GM21576 (cell line): Measurements from ENCODE around the gene BPIFA1.

Experiments used
- ATAC-seq: cut with Tn5 transposase; IDR thresholded peaks from one replicate; pipeline ENCODE4 v1.9.1; 2021; ENCODE audit warnings: mild to moderate bottlenecking, moderate library complexity; ENCODE audit not compliant: unreplicated experiment

The BPIFA1 gene

GRCh38 chr20:33239979-33240736, 4.4 kb downstream of the BPIFA1 start:
- no peak for ATAC-seq

DNA sequence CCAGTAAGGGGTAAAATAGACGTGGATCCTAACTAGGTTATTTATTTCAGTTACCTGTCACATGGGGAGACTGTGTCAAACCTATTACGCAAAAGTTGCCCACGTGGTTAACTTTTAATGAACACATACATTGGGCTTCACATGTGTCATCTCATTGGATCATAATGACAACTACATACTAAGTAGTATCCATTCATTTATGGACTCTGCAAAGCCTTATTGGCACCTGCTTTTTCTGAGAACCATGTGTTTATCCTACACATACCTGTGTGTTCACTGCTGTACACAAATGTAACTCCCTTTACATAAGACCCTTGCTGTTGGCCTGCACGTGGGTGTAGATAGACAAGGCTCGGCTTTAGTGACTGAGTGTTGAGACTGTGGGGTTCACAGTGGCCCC, 5.1 kb downstream of the BPIFA1 start:
- ATAC-seq = no peak

GRCh38 chr20:33242319-33243100, 6.7 kb downstream of the BPIFA1 start:
- no peak for ATAC-seq

- ATAC-seq = no peak
Observed at GRCh38 chr20:33246077-33246476, 10.3 kb downstream of the BPIFA1 start.

DNA sequence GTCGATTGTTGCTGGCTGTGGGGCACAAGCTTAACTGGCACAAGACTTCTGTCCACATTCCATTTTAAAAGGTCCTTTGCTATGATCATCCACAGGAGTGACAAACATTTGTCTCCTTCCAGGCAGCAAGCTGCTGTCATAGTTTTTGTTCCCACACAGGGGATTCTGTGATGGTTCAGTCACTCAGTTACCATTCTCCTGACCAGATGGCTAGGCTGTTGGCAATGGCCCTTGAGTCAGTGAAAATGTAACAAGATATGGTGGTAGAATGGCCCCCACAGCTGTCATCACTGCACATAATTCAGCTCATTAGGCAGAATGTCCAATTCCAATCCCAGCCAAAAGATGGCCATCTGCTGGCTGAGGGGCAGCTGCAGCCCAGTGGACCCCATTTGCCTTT, 13.7 kb downstream of the BPIFA1 start:
- no peak for ATAC-seq

DNA sequence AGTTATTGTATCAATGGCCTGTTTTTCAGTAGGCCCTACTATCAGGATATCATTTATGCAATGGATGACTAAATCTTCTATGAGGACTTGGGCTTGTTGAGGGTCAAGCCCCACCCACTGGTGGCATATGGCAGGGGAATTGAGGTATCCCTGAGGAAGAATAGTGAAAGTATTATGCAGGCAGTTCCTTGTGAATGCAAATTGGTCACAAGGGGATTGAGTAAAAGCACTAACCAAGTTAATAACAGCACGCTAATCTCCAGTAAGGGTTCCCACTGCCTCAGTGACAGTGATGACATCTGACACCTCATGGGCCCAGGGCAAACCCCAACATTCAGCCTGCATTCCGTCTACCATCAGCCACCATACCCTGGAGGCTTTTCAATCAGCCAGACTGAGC, 14.9 kb downstream of the BPIFA1 start:
- no peak for ATAC-seq

DNA sequence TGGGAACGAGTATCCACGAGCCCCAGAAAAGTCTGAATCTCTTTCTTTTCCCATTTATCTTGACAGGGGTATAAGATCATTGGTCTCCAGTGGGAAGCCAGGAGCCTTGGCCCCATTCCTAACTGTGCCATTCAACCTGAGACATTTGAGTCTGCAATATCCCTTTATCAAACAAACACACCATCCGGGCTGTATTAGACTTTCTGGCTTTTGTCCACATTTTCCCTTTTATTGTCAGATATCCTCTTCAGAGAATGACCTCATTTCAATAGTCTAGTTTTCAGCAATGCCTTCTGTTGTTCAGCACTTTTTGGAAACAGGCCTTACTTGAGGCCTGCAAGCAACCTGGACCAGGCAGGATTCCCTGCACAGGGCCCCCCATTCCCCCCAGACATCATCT, 15.7 kb downstream of the BPIFA1 start:
- ATAC-seq = no peak

- no peak for ATAC-seq
Observed at GRCh38 chr20:33252460-33252859, 16.7 kb downstream of the BPIFA1 start.

DNA sequence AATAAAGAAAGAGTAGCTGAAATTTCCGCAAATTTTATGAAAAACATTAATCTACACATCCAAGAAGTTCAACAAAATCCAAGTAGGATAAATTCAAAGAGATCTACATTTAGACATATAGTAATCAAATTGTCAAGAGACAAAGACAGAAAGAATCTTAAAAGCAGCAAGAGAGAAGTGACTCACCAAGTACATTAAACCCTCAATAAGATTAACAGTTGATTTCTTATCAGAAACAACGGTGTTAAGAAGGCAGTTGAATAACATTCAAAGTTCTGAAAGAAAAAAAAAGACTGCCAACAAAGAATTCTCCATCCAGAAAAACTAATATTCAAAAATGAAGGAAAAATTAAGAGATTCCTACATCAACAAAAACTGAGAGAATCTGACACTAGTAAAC, 19.2 kb downstream of the BPIFA1 start:
- ATAC-seq = no peak

DNA sequence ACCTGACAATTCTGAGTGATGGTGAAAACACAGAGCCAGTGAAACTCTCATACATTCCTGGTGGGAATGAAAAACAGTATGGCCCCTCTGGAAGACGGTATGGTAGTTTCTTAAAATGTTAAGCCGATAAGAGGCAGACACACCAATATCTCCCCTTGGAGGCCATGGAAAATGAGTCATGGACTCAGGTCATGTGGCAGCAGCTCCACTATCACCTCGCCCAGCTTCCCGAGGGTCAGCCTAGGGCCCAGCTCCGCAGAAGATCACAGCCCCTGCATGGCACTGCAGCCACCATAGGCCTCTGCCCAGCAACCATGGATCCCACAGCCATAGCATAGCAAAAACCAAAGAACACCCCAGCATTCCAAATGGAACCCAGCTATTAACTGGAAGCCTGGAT, 21.4 kb downstream of the BPIFA1 start:
- ATAC-seq = no peak

DNA sequence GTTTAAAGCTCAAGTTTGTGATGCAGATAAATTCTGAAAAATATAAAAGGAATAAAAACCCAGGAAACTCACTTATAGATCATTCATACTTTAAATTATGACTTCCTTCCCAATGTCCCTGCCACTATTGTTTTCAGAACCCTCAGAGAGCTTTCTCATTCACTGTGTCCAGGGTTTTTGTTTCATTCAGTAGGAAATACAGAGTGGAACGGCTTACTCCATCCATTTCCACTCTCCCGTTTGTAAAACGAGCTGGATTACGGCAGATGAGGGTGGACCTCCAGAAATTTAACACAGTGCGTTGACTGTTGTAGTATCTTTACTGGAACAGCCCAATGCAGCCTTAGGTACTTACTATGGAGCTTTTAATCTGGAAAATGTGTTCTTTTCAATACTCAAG, 23.6 kb downstream of the BPIFA1 start:
- ATAC-seq = no peak

GRCh38 chr20:33261465-33261864, 25.7 kb downstream of the BPIFA1 start:
- no peak for ATAC-seq

DNA sequence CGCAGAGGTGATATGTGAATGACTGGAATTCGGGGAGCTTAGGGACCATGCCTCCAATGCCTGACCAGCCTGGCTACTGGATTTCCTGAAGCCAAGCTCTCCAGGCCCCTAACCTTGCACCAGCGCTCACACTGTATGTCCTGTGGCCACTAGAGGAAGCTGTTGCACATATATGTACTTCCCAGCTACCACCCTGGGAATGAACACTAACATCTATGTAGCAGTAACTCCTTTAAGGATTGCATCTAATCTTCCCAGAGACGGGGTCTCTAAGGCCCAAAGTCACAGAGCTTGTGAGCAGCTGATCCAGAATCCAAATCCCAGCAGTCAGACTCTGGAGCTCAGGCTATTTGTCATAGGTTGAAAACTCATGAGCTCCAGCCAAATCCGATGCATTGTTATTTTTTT, 26.9 kb downstream of the BPIFA1 start:
- ATAC-seq = no peak

DNA sequence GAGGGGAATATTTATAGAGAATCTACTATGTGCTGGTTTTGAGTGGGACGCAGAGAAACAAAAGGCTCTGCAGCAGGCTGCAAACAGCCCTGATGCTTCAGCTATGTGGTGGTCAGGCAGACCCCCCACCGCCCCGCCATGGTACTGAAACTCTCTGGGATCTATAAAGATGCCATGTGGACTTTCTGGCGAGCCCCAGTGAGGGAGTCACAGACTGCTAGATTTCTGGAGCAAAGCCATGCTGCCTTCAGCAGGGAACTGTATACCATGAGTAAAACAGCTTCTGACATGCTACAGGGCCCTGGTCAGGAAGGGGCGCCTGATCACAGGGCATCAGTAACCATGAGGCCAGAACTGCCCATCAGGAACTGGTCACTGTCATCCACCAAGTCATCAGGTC, 28.0 kb downstream of the BPIFA1 start:
- ATAC-seq = no peak

GRCh38 chr20:33267701-33268100, 31.9 kb downstream of the BPIFA1 start:
- no peak for ATAC-seq

- no peak for ATAC-seq
Observed at GRCh38 chr20:33272155-33272873, 36.5 kb downstream of the BPIFA1 start.

DNA sequence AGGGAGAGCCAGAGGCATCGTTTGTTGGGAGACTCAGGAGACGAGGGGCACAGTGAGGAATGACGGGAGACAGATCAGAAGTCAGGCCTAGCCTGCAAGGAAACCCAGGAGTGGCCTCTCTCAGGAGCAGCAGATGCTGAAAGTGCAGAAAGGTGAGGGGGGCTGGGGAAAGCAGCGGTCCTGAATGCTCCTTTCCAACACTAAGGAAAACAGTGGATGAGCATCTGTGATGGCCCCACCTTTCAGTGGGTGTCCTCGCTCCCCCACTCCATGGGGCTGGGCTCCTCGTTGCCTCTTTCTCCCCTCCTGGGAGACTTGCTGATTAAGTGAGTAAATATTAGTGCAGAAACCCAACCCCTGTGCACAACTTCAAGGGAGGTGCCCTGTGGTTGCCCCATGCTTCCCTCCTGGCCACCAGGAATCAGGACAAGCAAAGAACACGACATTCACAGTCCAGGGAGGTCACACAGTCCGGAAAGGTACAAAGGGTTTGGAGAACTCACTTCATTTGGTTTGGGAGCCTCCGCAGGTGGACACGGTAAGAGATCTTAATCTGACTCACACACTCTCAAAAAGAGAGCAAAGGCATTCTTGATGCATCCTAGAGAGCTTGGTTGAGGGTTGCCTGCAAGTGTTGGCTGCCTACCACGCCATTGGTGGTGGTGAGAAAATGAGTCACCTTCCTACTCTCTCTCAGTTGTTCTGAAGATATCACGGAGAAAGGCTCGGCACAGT, 37.5 kb downstream of the BPIFA1 start:
- ATAC-seq = no peak

GRCh38 chr20:33275215-33275614, 39.4 kb downstream of the BPIFA1 start:
- no peak for ATAC-seq

- ATAC-seq = no peak
Observed at GRCh38 chr20:33275871-33276270, 40.1 kb downstream of the BPIFA1 start.

- ATAC-seq = no peak
Observed at GRCh38 chr20:33276303-33277113, 40.7 kb downstream of the BPIFA1 start.
